CD4-positive, alpha-beta memory T cell (primary cell): Measurements from ENCODE around the gene TFAP2C. TPM values are rescaled to one million over a fixed set of nuclear protein-coding genes. Genes with fewer than 3 reads are reported as not detected.
"Not testable (repeated sequence)": the region's sequence is repeated elsewhere in the genome, so short reads cannot be mapped to it uniquely, and the experiment has no call there.

ENCODE experiments used
- CTCF ChIA-PET: fragments of 350-600 bp; sonication (Branson Sonifier 250); formaldehyde crosslinking; loops from one replicate; lab custom pipeline; 2021; ENCODE audit warnings: inconsistent platforms; ENCODE audit not compliant: partially characterized antibody; lab: Charles Lee
- POLR2A ChIA-PET: fragments of 350-600 bp; sonication (Branson Sonifier 250); formaldehyde crosslinking; loops from one replicate; lab custom pipeline; 2021; ENCODE audit not compliant: partially characterized antibody; lab: Charles Lee
- DNase-seq, 5 donors: peaks; one replicate each; pipeline versions ENCODE4 v3.0.0 to v3.0.0-alpha.2; 2020 to 2022; ENCODE audit warnings: mixed read lengths in 1 of 5
- H3K27ac ChIP-seq: one replicate; pipeline ENCODE4 v1.7.0; 2013; ENCODE audit warnings: low read depth, low read length
- H3K27me3 ChIP-seq: 2 replicates; pipeline ENCODE4 v1.7.0; 2013; ENCODE audit warnings: mild to moderate bottlenecking, low read length, moderate library complexity; ENCODE audit not compliant: insufficient read depth
- H3K36me3 ChIP-seq: 2 replicates; pipeline ENCODE4 v1.7.0; 2013; ENCODE audit warnings: mild to moderate bottlenecking, low read length, moderate library complexity; ENCODE audit not compliant: insufficient read depth
- H3K4me1 ChIP-seq: 2 replicates; pipeline ENCODE4 v1.7.0; 2013; ENCODE audit warnings: mild to moderate bottlenecking, low read length, moderate library complexity; ENCODE audit not compliant: insufficient read depth
- H3K4me3 ChIP-seq, 2 donors: one replicate each; pipeline ENCODE4 v1.7.0; 2013; ENCODE audit warnings: low read length in 2 of 2, mild to moderate bottlenecking in 1 of 2
- H3K9me3 ChIP-seq, 2 donors: one replicate each; pipeline ENCODE4 v1.7.0; 2013; ENCODE audit warnings: low read length in 2 of 2, control low read depth in 1 of 2; ENCODE audit not compliant: control insufficient read depth in 1 of 2
- H3K27ac Mint-ChIP-seq, 7 donors: one replicate each; pipeline ENCODE4 v1.8.0; 2020 to 2021; ENCODE audit warnings: mixed read lengths in 7 of 7, mild to moderate bottlenecking in 6 of 7, inconsistent platforms in 3 of 7, moderate library complexity in 3 of 7
- H3K27me3 Mint-ChIP-seq, 2 donors: one replicate each; pipeline ENCODE4 v1.8.0; 2020 to 2021; ENCODE audit warnings: mixed read lengths in 2 of 2
- H3K36me3 Mint-ChIP-seq, 2 donors: one replicate each; pipeline ENCODE4 v1.8.0; 2020 to 2021; ENCODE audit warnings: mixed read lengths in 2 of 2, inconsistent platforms in 1 of 2, mild to moderate bottlenecking in 1 of 2
- H3K4me1 Mint-ChIP-seq, 4 donors: one replicate each; pipeline ENCODE4 v1.8.0; 2020 to 2021; ENCODE audit warnings: mixed read lengths in 4 of 4, mild to moderate bottlenecking in 1 of 4
- H3K4me3 Mint-ChIP-seq, 8 donors: one replicate each; pipeline ENCODE4 v1.8.0; 2020 to 2021; ENCODE audit warnings: mixed read lengths in 8 of 8, mild to moderate bottlenecking in 7 of 8, moderate library complexity in 6 of 8, inconsistent platforms in 3 of 8
- H3K9me3 Mint-ChIP-seq, 8 donors: one replicate each; pipeline ENCODE4 v1.8.0; 2020 to 2021; ENCODE audit warnings: mixed read lengths in 8 of 8, mild to moderate bottlenecking in 5 of 8, inconsistent platforms in 3 of 8, moderate library complexity in 1 of 8
- intact Hi-C: fragments of 100-400 bp; cut with micrococcal nuclease; formaldehyde crosslinking; loops from one replicate; pipeline ENCODE4 v1.15.1; 2023
- polyA plus RNA-seq, 2 donors: library from polyadenylated mRNA; unstranded; fragments of 300-500 nt; fragmentation: Illumina TruSeq; gene quantifications; one replicate each; pipeline ENCODE4 v1.2.3, GENCODE V29; 2021
- total RNA-seq, 2 experiments: library from RNA; stranded (reverse); gene quantifications; one replicate each; pipeline ENCODE4 v1.2.3, GENCODE V29; 2021

The TFAP2C gene
- total and polyA plus RNA-seq, 4 experiments from 2014 or later: not detected

DNA sequence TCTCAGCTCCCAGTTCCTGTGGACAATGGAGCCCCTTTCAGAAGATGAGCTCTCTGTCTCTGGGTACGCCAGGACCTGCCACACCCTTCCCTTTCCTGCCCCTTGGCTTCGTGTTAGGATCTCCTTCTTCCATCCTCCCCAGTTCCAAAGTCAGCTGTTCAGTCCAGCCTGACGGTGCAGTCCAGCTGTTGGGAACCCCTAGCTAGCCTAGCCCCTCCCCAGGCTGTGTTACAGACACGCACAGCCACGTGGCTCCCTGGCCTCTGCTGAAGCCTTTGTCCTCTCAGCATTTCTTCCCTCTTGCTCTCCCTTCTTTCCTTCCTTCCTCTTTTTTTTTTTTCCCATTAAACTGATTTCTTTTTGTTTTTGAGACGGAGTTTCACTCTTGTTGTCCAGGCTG, 12.4 kb upstream of the TFAP2C start:
- Mint-ChIP-seq H3K4me3 (no peak overlapping the region), H3K4me1 (no peaks in the 10 kb centered on the region), H3K9me3 (peaks cover 0 to 1% (median 0%) of the 10 kb centered on the region in 8 donors), H3K36me3 (no peaks in the 10 kb centered on the region), H3K27ac (no peak overlapping the region), H3K27me3 (peaks cover 5 to 6% of the 10 kb centered on the region in 2 donors)
- Histone ChIP-seq H3K27me3 (no peaks in the 10 kb centered on the region), H3K36me3 (no peaks in the 10 kb centered on the region), H3K4me1 (no peaks in the 10 kb centered on the region), H3K4me3 (no peak overlapping the region), H3K9me3 (no peaks in the 10 kb centered on the region), H3K27ac (no peak overlapping the region)
- POLR2A ChIA-PET: no interaction called here
- CTCF ChIA-PET: no interaction called here
- intact Hi-C loops: no loop called here
- DNase-seq: no peak

DNA sequence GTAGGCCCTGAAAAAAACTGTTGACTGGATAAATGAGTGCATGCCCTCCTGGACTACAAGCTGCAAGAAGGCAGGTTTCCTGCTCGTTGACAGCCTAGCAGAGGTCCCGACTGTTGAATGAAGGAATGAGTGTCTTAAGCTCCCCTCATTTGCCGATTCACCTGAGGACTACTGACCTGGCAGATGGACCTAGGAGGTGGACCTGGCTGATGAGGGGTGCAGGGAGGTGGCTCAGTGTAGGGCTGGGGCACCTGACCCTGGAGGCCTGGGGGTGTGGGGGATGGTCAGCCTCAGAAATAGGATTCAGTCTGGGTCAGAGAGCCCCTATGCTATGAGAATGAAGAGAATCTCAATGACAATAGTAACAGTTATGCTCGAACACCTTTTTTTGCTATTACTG, 11.6 kb upstream of the TFAP2C start:
- intact Hi-C loops: no loop called here
- no peaks in the 10 kb centered on the region for H3K36me3 ChIP-seq
- no peak for DNase-seq
- CTCF ChIA-PET: no interaction called here
- POLR2A ChIA-PET: no interaction called here
- peaks cover 7 to 10% of the 10 kb centered on the region in 2 donors for H3K27me3 Mint-ChIP-seq
- no peaks in the 10 kb centered on the region for H3K36me3 Mint-ChIP-seq
- no peak overlapping the region for H3K4me3 ChIP-seq
- H3K4me1 ChIP-seq: no peaks in the 10 kb centered on the region
- no peak overlapping the region for H3K27ac Mint-ChIP-seq
- H3K27me3 ChIP-seq: no peaks in the 10 kb centered on the region
- no peak overlapping the region for H3K4me3 Mint-ChIP-seq
- no peaks in the 10 kb centered on the region for H3K4me1 Mint-ChIP-seq
- H3K27ac ChIP-seq: no peak overlapping the region
- H3K9me3 ChIP-seq: no peaks in the 10 kb centered on the region
- H3K9me3 Mint-ChIP-seq: peaks cover 0 to 1% (median 0%) of the 10 kb centered on the region in 8 donors

- peaks cover 0 to 5% (median 0%) of the 10 kb centered on the region in 4 donors for H3K4me1 Mint-ChIP-seq
- CTCF ChIA-PET: no interaction called here
Measured at GRCh38 chr20:56621730-56622129, 7.4 kb upstream of the TFAP2C start.

DNA sequence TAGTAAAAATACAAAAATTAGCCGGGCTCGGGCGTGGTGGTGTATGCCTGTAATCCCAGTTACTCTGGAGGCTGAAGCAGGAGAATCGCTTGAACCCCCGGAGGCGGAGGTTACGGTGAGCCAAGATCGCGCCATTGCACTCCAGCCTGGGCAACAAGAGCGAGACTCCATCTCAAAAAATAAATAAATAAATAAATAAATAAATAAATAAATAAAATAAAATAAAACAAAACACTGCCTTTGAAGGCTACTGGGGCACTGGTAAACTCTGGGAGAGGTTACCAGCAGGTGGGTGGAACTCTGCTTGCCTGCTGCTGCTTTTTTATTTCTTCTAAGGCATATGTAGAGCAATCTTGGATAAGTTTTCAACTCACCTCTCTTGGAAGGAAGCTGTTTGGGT, 5.2 kb upstream of the TFAP2C start:
- H3K36me3 Mint-ChIP-seq, DNase-seq, H3K4me1 ChIP-seq, H3K9me3 Mint-ChIP-seq, CTCF ChIA-PET, intact Hi-C loops, H3K9me3 ChIP-seq, H3K4me3 ChIP-seq, POLR2A ChIA-PET, H3K4me3 Mint-ChIP-seq, H3K27ac Mint-ChIP-seq, H3K36me3 ChIP-seq, H3K27ac ChIP-seq: not testable (repeated sequence)
- peaks cover 4 to 17% (median 7%) of the 10 kb centered on the region in 4 donors for H3K4me1 Mint-ChIP-seq
- peaks cover 20 to 35% of the 10 kb centered on the region in 2 donors for H3K27me3 Mint-ChIP-seq
- peaks cover 11% of the 10 kb centered on the region for H3K27me3 ChIP-seq

More at GRCh38 chr20:56621730-56622129, 7.4 kb upstream of the TFAP2C start:
- no peaks in the 10 kb centered on the region for H3K36me3 Mint-ChIP-seq
- H3K9me3 Mint-ChIP-seq: peaks cover 0 to 3% (median 0%) of the 10 kb centered on the region in 8 donors
- Histone ChIP-seq H3K27ac (no peak overlapping the region), H3K36me3 (no peaks in the 10 kb centered on the region), H3K9me3 (no peaks in the 10 kb centered on the region), H3K27me3 (peaks cover 6% of the 10 kb centered on the region), H3K4me1 (no peaks in the 10 kb centered on the region), H3K4me3 (no peak overlapping the region)
- POLR2A ChIA-PET: no interaction called here
- peaks cover 20 to 25% of the 10 kb centered on the region in 2 donors for H3K27me3 Mint-ChIP-seq
- peak overlapping the region in 1 of 8 donors; percentile 75 for H3K4me3 Mint-ChIP-seq
- H3K27ac Mint-ChIP-seq: no peak overlapping the region
- DNase-seq: no peak
- intact Hi-C loops: no loop called here

GRCh38 chr20:56624786-56625681, 4.1 kb upstream of the TFAP2C start:
- H3K4me1 Mint-ChIP-seq: peaks cover 4 to 27% (median 9%) of the 10 kb centered on the region in 4 donors
- H3K36me3 Mint-ChIP-seq: no peaks in the 10 kb centered on the region
- H3K9me3 Mint-ChIP-seq: peaks cover 0 to 3% (median 0%) of the 10 kb centered on the region in 8 donors
- H3K27ac Mint-ChIP-seq: no peak overlapping the region
- Histone ChIP-seq H3K27ac (no peak overlapping the region), H3K9me3 (no peaks in the 10 kb centered on the region), H3K36me3 (no peaks in the 10 kb centered on the region), H3K4me3 (no peak overlapping the region), H3K4me1 (peaks cover 18% of the 10 kb centered on the region), H3K27me3 (peaks cover 21% of the 10 kb centered on the region)
- POLR2A ChIA-PET: no interaction called here
- H3K27me3 Mint-ChIP-seq: peaks cover 20 to 39% of the 10 kb centered on the region in 2 donors
- intact Hi-C loops: no loop called here
- CTCF ChIA-PET: no interaction called here
- H3K4me3 Mint-ChIP-seq: no peak overlapping the region
- no peak for DNase-seq

DNA sequence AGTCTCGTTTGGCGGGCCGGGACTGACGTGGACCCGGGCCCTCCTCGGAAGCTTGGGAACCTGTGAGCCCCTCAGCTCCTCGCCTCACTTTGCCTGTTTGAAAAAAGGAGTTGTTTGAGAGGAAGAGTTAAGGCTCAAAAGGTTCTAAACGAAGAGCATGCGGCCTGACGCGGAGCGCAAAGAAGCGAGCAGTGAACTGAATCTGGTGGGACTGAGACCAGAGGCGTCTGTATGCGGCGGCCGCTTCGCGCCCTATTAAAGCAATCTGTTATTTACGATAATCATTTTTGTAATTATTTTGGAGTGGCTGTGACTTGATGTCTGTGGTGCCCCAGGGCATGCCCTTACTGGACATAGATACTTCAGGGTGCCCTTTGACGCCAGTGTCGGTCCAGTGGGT, 3.3 kb upstream of the TFAP2C start:
- H3K36me3 Mint-ChIP-seq: no peaks in the 10 kb centered on the region
- Histone ChIP-seq H3K4me3 (no peak overlapping the region), H3K4me1 (peaks cover 18% of the 10 kb centered on the region), H3K9me3 (no peaks in the 10 kb centered on the region), H3K27me3 (peaks cover 23% of the 10 kb centered on the region), H3K27ac (no peak overlapping the region), H3K36me3 (no peaks in the 10 kb centered on the region)
- intact Hi-C loops: no loop called here
- no peak overlapping the region for H3K27ac Mint-ChIP-seq
- H3K27me3 Mint-ChIP-seq: peaks cover 20 to 39% of the 10 kb centered on the region in 2 donors
- CTCF ChIA-PET: no interaction called here
- H3K4me1 Mint-ChIP-seq: peaks cover 4 to 27% (median 9%) of the 10 kb centered on the region in 4 donors
- peaks cover 0 to 3% (median 0%) of the 10 kb centered on the region in 8 donors for H3K9me3 Mint-ChIP-seq
- no peak overlapping the region for H3K4me3 Mint-ChIP-seq
- DNase-seq: no peak
- POLR2A ChIA-PET: no interaction called here

GRCh38 chr20:56626367-56627121, 2.6 kb upstream of the TFAP2C start:
- DNase-seq: no peak
- H3K36me3 ChIP-seq: no peaks in the 10 kb centered on the region
- H3K27me3 Mint-ChIP-seq: peaks cover 21 to 39% of the 10 kb centered on the region in 2 donors
- H3K27ac Mint-ChIP-seq: no peak overlapping the region
- H3K4me1 Mint-ChIP-seq: peaks cover 4 to 27% (median 9%) of the 10 kb centered on the region in 4 donors
- no peaks in the 10 kb centered on the region for H3K9me3 ChIP-seq
- no peak overlapping the region for H3K27ac ChIP-seq
- no peak overlapping the region for H3K4me3 ChIP-seq
- ChIA-PET CTCF (no interaction called here), POLR2A (no interaction called here)
- peaks cover 18% of the 10 kb centered on the region for H3K4me1 ChIP-seq
- peaks cover 0 to 3% (median 0%) of the 10 kb centered on the region in 8 donors for H3K9me3 Mint-ChIP-seq
- H3K36me3 Mint-ChIP-seq: no peaks in the 10 kb centered on the region
- intact Hi-C loops: no loop called here
- no peak overlapping the region for H3K4me3 Mint-ChIP-seq
- peaks cover 23% of the 10 kb centered on the region for H3K27me3 ChIP-seq
